Hematopoietic multipotent progenitor cell treated with erythropoietin and hydrocortisone succinate and interleukin-3 and kit ligand, for 8 days (in vitro differentiated cells): ENCODE data around the gene GPR55.

ENCODE experiments used
- DNase-seq: peaks from one replicate; pipeline ENCODE4 v3.0.0-alpha.2; 2015

Gene GPR55

DNA sequence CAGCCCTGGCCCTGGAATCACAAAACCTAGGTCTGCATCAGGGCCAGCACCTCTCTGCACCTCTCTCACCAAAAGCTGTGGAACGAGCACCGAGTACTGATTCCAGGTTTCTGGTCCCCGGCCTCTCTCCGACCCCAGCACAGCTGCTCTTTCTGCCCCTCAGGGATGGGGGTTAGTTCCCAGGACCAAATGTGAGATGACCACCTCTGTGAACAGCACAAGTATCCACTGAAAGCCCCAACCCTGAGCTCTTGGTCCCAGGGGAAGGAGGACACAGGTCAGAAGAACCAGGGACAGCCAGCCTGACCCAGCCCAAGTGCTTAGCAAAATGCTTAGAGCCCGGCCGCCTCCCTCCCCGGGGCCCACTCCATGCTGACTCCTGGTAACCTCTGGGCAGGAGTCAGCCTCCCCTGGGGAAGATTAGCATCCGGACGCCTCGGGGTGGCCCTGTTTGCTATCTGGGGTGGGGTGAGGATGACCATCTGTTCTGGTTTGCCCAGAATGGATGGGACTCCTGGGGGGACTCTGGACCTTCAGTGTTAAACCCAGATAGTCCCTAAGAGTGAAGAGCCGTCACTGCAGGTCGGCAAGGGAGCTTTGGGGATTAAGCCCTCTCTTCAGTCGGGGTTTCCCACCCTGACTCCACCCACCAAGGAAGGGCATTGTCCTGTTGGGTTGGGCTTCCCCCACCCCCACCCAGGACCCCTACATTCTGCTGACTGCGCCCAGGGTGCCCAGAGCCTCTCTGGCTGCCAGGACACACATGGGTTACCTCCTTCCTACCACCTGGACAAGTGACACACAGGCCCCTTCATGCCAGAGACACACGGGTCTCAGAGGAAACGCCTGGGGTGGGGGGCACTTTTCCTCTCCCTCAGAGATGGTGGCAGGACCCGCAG lies 9.4 kb upstream of the GPR55 start:
- DNase-seq = no peak

DNA sequence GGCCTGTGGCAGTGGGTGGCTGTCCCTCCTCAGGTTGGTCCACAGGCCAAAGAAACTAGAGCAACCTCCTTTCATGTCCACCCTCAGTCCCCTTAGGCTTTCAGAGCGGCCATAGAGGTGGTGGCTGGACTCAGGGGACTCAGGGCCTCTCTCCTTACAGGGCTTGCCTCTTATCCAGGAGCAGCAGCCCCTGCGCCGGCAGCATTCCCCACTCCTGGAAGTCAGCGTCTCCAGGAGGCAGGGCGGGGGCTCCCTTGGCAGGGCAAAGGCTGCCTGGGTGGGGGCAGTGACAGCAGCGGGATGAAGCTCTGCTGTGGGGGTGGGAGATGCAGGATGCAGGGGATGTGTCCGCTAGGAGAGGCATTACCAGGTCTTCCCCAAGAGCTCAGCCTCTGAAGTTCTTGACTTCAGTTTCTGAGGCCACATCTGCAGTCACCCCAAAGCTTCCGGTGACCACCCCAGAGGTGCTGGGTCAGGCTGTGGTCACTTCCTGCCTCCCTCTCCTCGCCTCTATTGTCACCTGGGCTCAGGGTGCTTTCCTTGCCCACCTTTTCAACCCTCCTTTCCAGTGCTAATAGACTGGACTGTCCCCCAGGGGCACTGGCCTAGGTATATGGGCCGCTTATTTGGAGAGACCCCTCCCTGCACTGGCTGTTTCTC lies 8.6 kb upstream of the GPR55 start:
- no peak for DNase-seq

DNA sequence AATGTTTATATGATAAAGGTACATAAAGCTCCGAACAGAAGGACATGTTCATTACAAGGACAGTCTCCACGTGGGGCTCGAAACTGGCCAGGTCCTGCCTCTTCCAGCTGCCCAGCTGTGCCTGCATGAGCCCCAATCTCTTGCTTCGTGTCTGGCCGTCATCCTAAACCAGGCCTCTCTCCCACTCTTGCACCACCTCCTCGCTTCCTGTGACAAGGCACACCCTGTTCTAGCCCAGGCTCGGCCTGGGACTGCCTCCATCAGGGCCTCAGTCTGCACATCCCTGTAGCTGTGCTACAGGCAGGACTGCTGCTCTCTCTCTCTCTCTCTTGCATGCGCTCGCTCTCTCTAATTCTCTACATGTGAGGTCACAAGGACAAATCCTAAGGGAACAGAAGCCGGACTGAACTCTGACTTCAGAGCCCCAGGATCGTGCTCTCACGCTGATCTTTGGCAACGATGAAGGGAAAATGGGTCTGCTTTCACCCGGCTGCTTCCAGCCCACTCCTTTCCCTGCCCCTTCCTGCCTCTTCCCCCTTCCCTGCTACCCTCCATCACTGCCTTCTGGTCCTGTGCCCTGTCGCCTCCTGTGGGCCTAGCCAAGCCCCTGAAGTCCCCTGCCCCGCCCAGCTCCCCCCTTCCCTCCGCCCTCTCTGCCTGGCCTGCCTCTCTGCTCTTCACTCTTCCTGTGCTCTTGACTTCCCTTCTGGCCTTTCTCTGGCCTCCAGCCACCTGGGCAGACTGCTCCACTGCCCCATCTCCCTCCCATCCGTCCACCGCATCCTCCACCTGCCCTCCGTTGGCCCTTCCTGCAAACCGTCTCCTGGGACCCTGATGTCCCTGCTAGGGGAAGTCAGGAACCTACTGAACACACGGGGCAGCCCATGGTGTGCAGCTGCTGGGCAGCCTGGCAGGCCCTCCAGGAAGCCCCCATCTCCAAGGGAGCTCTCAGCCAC lies 7.8 kb upstream of the GPR55 start:
- DNase-seq = no peak

DNA sequence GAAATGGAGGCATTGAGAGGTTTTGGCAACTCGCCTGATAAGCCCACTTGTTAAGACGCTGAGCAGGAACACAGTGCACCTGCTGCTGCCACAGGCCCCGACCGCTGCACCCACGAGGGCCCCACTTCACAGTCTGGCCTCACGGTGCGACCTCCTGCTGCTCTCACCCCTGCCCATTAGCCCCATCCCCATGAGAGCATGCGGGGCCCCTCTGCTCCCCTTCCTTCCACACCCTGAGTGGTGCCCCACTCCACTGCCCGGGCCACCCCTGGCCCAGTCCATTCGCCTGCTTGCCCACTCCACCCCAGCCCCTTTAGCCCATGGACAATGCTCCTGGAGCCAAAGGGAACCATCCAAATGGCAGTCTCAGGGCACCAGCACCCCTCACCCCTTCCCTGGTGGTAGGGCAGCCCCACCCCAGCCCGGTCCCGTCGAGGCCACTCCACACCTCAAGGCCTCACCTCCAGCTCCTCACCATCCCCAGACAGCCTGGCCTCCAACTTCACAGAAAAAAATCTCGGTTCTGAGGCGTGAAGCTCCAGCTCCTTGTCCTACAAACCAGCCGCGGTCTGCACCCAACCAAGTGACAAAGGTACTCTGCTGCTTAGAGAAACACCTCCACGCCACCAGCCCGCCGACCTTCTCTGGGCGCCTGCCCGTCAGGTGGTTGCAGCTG lies 6.7 kb upstream of the GPR55 start:
- DNase-seq = no peak

DNA sequence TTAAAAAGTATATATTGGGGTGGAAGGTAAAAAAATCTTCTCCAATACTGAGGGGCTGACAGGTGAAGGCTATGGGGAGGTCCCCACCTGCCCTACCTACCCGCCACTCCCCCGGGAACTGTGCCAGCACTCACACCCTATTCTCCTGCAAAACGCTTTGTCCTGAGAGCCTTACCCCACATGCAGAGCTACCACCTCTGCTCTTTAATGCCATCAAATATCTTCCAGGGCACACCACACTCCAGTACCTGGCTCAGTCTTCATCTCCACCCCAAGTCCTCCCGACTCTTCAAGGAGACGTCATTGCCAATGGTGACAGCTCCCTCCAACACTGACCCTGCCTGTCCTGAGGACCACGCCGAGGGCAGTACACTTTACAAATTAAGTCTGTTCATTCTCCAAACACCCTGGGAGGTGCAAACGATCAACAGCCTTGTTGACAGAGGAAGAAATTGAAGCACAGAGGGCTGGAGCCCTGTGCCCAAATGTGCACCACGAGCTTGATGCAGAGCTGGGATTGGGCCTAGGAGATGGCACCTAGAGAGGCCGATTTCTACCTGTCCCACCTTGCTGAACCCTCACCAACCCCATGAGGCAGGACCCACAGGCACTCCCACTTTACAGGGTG lies 6.0 kb upstream of the GPR55 start:
- no peak for DNase-seq

DNA sequence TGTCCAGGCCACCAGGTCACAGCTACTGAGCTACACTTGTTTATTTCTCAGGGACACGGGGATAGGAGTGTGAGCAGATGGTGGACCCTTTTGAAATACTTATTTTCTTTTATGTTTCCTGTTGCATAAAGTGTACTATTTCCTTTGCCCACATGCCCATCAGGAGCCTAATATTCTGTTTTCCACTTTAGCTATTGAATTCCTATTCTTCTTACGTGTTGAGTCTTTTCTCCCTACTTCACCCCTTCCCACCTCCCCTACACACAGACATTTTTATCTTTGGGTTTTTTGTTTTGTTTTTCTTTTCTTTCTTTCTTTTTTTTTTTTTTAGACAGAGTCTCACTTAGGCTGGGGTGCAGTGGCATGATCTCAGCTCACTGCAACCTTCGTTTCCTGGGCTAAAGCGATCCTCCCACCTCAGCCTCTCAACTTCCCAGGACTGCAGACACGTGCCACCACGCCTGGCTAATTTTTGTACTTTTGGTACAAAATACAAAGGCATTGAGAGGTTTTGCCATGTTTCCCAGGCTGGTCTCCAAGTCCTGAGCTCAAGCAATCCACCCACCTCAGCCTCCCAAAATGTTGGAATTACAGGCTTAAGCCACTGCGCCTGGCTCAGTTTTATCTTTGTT lies 5.2 kb upstream of the GPR55 start:
- DNase-seq = no peak

DNA sequence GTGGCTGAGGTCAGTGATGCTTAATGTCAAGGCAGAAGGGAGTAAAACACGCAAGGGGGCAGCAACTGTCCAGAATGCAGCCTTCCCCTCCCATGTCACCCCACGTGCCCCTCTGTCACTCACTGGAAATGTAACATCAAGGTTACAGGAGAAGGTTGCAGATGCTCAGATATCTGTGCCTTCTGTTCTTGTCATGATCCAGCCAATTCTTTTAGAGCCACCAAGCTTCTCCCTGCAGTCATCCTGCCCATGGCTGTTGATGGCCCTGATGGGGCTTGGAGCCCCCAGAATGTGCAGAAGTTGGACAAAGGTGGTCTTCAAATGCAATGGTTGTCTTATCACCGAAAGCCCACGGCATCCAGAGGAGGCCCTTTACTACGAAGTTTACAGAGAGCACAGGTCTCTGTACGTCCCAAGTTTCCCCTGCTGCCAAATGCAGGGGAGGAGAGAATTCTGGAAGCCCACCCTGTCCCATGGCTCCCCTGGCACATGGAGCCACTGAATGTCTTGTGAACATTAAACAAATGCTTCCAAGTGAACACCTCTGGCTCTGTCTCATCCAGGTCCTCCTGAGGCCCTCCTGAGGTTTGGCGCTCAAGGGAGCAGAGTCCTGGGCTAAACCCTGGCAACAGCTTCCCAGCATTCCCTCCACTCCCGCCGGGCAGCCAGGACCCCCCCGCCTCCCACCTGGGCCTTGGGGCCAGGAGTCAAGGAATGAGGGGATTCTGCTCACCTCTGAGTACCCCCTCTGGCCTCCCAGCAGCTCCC lies 4.5 kb upstream of the GPR55 start:
- no peak for DNase-seq

DNA sequence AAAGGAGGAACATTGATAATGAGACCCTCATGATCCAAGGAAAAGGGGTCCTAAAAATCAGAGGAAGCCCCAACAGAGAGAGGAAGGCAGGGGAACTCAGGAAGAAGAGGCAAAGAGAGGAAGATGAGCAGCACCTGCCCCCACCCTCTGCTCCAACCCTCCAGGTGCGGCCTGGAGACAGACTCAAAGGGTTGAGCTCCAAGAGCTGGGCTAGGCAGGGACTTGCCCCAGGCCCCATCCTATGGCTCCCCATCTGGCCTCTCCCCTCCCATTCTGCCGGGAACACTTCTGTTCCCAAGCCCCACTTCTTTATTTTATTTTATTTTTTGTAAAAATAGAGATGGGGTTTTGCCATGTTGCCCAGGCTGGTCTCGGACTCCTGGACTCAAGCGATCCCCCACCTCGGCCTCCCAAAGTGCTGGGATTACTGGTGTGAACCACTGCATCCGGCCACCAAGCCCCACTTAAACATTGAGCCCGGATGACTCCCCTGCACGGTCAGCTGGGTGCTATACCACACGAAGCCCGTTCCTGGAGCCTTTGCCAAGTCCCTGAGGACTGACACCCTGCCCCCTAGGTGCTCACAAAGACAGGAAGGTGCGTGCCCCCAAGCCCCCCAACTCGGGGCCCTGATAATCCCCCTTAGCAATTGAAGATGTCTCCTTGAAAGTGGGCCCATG lies 3.8 kb upstream of the GPR55 start:
- no peak for DNase-seq

DNA sequence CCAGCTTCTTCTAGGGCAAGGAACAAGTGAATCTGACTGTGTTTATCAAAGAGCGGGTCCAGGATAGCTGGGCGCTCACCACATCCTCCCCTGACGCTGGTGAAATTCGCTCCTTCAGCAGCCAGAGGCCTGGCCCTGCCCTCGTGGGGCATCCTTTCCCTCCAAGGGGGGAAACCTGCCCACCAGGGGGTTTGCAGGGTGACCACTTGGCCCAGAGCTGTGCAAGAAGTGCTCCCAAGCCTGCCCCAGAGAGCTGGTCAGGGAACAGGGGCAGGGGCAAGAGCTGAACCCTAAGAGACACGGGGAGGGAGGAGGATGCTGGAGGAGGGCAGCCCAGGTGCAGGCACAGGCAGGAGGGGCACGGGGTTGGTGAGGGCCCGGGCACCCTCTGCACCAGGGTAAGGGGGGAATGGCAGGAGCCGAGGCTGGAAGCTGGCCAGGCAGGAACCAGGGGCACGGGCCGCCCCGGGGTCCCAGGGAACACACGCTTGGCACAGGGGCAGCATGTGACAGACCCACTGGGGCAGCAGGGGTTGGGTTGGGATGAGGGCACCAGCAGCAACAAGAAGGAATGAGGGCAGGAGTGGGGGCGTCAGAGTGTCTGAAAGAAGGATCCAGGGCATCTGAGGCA lies 2.8 kb upstream of the GPR55 start:
- DNase-seq = no peak

DNA sequence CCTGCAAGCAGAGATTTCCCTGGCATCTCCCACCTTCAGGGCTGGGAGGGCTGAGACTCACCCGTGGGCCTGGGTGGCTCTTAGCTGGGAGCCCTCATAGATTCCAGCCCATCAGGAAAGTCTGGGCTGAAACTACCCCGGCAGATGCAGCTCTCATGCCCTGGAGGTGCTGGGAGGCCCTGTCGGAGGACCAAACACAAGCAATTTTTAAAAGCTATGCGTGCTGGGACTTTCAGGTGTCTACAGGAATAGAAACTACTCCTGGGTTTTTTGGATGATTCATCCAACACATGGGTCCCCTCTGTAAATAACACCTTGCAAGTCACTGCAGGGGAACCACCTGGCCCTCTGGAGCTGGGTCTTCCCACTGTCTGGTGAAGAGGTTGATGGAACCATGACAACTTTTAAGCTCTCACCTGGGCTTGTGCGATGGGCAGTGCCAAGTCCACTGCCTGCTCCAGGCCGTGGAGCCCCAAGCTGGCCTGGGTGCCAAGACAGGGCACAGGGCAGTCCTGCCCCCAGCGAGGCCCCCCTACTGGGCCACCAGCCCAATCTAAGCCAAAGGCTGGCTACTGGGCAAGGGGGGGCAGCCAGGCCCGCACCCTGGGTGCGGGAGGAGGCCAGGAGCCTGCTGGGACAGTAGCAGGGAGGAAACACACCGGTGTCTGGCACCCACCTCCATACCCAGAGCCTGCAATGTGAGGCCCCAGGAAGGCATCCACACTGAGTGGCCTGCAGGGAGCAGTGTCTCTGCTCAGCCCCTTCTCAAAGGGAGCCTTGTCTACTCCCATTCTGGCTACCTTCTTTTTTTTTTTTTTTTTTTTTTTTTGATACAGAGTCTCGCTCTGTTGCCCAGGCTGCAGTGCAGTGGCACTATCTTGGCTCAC lies 1.1 kb upstream of the GPR55 start:
- DNase-seq = no peak

DNA sequence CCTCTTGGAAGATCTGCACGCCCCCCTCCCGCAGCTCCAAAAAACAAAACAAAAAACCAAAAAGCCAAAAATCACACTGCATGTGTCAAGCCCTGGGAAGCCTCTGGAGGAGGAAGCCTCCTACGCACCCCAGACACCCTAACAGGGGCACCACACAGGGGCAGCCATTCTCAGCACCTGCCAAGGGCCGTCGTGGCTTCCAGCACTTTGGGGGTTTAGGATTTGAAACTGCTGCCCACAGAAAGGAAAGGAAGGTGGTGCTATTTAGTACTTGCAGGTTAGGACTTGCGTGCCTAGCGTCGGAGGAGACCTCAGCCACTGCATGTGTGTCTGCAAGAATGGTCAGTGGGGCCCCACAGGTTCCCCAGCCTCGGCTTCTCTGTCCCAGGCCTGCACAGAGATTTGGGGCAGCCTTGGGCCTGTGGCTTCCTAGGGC lies 419 bp upstream of the GPR55 start:
- no peak for DNase-seq

DNA sequence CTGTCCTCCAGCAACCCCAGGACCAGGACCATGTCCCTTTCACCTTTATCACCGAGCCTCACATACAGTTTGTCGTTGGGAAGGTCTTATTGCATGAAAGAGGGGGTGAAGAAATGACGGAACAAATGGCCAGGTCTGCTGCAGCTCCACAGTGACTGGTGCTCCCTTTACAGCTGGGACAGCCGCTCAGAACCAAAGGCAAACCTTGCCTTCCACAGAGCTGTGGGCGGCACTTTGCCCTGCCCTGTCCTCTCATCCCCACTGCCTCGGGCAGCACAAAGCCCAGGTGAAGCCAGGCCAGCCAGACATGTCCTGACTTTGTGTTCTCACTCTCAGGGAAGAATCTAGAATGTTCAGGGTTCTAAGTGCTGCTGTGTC lies 961 bp downstream of the GPR55 start:
- DNase-seq = no peak

DNA sequence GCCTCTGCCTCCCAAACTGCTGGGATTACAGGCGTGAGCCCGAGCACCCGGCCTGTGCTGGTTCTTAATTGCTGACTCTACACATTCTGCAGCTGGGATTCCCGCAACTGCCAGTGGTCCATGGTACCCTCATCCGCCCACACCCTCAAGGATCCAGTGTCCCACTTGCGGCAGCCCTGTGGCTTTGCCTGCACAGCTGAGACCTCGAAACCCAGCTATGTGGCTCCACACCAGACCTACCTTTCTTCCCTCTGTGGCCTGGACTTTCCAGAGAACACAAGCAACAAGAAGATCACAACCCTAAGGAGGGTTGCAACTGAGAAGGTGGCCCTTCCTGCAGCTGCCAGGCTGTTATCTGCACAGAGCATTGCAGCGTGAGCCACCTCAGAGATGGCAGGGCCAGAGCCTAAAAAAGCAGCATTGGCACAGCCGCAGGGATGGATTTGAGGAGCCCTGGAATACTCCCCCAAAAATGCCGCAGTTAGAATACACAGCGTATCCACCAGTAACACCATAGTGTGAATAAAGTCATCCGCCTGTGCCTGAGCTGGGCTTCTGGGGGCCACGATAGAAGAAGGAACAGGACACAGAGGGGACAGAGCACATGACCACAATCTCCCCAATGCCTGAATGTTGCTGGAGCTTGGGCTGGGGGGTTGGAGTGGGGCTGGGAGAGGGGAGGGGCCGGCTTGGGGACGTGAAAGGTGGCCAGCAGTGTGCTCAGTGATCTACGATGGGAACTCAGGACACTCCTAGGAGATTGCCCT lies 1.9 kb downstream of the GPR55 start:
- no peak for DNase-seq

DNA sequence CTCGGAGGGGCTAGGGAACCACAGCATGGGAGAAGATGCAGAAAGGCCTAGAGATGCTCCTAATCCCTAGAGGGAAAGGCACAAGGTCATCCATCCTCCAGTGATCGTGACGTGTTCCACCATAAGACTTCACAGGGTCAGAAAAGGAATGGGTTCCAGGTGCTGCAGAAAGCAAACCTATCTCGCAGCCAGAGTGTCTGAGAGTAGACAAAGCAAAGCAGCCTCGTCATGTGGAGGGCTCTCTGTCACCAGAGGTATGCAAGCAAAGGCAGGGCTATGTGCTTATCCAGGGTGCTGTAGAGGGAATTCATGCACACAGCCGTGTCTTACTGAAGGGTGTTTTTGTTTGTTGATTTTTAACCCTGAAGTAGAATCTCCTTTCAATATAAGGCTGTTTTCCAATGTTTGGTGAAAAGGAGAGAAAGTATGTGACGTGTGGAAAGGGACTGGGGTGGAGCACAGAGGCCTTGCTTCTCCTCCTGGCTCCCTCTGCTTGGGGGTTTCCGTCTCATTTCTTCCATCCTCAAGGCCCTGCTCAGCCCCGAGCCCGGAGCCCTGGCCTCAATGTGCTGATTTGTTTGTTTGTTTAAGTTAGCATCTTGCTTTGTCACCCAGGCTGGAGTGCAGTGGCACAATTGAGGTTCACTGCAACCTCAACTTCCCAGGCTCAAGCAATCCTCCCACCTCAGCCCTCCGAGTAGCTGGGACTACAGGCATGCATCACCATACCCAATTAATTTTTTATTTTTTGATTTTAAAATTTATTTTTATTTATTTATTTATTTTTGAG lies 3.0 kb downstream of the GPR55 start:
- DNase-seq = no peak

DNA sequence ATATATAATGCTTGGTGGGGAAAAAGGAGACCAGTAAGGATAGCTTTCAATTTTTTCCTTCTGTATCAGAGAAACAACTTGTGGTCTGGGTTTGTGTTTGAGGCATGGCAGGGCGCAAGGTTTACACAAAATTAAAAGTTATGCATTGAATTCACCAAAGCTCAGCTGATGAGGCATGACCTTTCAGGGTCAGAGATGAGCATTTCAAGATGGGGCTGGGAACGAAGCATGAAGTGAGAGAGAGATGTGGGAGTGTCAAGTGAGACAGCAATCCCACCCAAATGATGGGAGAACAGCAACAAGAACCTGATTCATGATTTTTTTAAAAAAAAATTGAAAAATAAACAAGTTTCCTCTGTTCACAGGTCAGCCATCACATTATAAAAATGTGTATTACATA lies 4.9 kb downstream of the GPR55 start:
- no peak for DNase-seq

DNA sequence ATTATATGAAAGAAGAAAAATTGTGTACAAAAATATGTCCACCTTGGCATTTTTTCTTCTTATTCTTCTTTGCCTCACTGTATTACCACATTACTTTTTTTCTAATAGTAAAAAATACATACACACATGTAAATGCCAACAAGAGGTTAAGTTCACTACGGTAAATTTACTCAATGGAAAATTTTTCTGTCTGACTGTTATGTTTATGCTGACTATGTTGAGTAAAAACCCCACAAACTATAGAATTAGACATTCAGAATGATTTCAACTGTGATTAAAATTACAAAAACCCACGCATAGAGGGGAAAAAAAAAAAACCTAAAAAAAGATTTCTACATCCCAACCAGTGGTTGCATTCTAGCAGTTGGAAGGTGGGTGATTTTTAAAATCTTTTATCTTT lies 5.4 kb downstream of the GPR55 start:
- no peak for DNase-seq

DNA sequence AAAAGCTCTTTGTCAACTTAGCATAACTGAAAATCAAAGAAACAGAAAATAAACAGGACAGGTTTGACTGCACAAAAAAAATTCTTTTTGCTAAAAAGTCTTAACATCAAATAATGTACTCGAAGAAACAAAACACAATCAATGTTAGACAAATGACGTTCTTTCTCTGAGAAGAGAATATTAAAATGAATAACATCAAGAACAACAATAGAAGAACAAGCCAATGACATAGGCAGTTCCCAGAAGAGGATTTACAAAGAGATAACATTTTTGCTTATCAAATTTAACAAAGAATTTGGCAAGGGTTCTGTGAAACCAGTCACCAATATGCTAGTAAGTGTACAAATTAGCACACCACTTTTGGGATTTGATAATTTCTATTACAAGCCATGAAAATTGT lies 5.8 kb downstream of the GPR55 start:
- DNase-seq = no peak
